Stomach (tissue), 9 donors: ENCODE data around the gene PRR5L. TPM values are rescaled to one million over a fixed set of nuclear protein-coding genes. Genes with fewer than 3 reads are reported as not detected.
A peak's percentile ranks its signal among the peaks of the same experiment; 100 is the strongest.

Source experiments
- DNase-seq, 2 donors: peaks; one replicate each; pipeline versions ENCODE4 v3.0.0 to v3.0.0-alpha.2; 2013 to 2019
- H3K27ac ChIP-seq, 5 donors: fragments of 200-600 bp in 4 of 5; sonication (generic) in 4 of 5; one replicate each; pipeline ENCODE4 v1.5.1; 2013 to 2019; ENCODE audit warnings: mild to moderate bottlenecking in 1 of 5, moderate library complexity in 1 of 5
- H3K27me3 ChIP-seq, 3 donors: fragments of 200-600 bp; sonication (generic); one replicate each; pipeline ENCODE4 v1.5.1; 2017 to 2019; ENCODE audit warnings: mixed run types in 1 of 3
- H3K36me3 ChIP-seq, 4 donors: fragments of 200-600 bp; sonication (generic); 1 replicate in 3 of 4; 2 replicates in 1 of 4; pipeline ENCODE4 v1.5.1; 2016 to 2019
- H3K4me1 ChIP-seq, 4 donors: fragments of 200-600 bp; sonication (generic); one replicate each; pipeline ENCODE4 v1.5.1; 2016 to 2019
- H3K4me3 ChIP-seq, 4 donors: fragments of 200-600 bp; sonication (generic) in 3 of 4; one replicate each; pipeline ENCODE4 v1.5.1; 2016 to 2019; ENCODE audit warnings: mild to moderate bottlenecking in 1 of 4
- H3K9me3 ChIP-seq, 4 donors: fragments of 200-600 bp; sonication (generic); one replicate each; pipeline ENCODE4 v1.5.1; 2016 to 2019
- EP300 ChIP-seq: sonication (generic); formaldehyde crosslinking; IDR thresholded peaks from one replicate; pipeline ENCODE4 v1.6.1; 2017; ENCODE audit warnings: antibody characterized with exemption
- POLR2A ChIP-seq, 4 donors: fragments of 450-650 bp; IDR thresholded peaks; one replicate each; pipeline ENCODE4 v1.6.1; 2016; ENCODE audit warnings: antibody characterized with exemption in 4 of 4, control low read depth in 2 of 4, mild to moderate bottlenecking in 1 of 4, moderate library complexity in 1 of 4
- POLR2AphosphoS5 ChIP-seq, 3 donors: sonication (generic); formaldehyde crosslinking; IDR thresholded peaks; one replicate each; pipeline ENCODE4 v1.6.1; 2016; ENCODE audit warnings: antibody characterized with exemption in 3 of 3
- WGBS, 5 donors: extraction: QIAGEN DNeasy Blood & Tissue Kit in 3 of 5; methylation state at CpG; one replicate each; pipeline versions ENCODE4 v1.1.5 to v1.1.7; 2013 to 2018; 5-methylcytosine and 5-hydroxymethylcytosine counted together
- intact Hi-C: fragments of 100-400 bp; cut with DNase I; formaldehyde crosslinking; loops from one replicate; pipeline ENCODE4 v1.15.1; 2023; ENCODE audit warnings: low total_unique reads
- polyA plus RNA-seq, 3 donors: library from polyadenylated mRNA; stranded (reverse); fragments of 200-250 nt; gene quantifications; one replicate each; pipeline ENCODE4 v1.2.3, GENCODE V29; 2013
- total RNA-seq, 5 donors: library from RNA; depleted of rRNA; stranded (reverse); fragments of >200 nt; gene quantifications; one replicate each; pipeline versions ENCODE4 v1.1.0 to v1.2.3, GENCODE V29; 2014 to 2016
- TF ChIP-seq, protein P1 (sequence below), 7 experiments: fragments of 450-650 bp in 4 of 7; fragments of 200-600 bp in 3 of 7; sonication (generic) in 3 of 7; IDR thresholded peaks; one replicate each; pipeline ENCODE4 v1.5.1; 2016 to 2019; ENCODE audit warnings: antibody characterized with exemption in 7 of 7, control low read depth in 2 of 7, mild to moderate bottlenecking in 1 of 7
- donor health status: healthy with polysubstance abuse.
- donor health status: Bipolar disorder and iron deficiency.
- donor health status: healthy.

PRR5L gene
- total and polyA plus RNA-seq, 8 donors = 1.4 to 274 (median 2.4) TPM; not detected in 1

DNA sequence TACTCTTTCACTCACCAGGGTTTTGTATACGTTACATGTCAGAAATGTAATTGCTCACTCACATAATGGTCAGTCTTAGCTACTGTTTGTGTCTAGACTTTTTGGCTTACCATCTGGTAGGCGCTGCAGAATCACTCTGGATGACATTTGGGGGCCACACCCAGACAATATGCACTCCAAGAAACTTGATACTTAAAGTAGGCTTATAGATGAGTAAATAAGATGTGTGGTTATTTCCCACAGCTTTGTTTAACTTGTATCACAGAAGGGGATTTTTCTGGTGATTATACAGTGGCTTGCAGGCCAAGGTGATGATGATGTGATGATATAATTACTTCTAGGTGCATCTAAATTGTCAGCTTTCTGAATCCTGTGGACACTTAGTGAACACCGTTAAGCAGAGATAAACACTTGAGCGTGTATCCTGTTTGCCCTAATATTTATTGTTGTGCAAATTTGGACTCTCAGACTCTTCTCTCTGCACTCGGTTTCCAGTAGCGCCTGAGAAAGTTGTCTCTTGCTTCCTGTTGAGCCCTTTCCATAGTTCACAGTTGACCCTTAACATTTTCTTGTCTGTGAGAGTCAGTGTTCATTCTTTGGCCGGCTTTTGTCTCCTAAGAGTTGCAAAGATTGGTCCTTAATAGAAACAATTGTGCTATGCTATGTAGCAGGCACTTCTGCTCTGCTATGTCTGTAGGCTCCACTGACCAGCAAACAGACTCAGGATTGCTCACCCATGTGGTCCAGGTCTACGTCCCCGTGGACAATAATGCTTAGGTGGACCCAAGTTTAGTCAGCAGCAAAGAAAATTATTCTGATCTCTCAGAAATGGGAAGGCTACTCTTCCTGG lies 89.3 kb downstream of the PRR5L start:
- peak in 1 of 2 donors; percentile 70 for DNase-seq
- H3K27ac ChIP-seq = no peak overlapping the region
- WGBS, 5 donors = 65 to 73% (median 70%) methylated on average over 9 of the region's 9 CpGs

DNA sequence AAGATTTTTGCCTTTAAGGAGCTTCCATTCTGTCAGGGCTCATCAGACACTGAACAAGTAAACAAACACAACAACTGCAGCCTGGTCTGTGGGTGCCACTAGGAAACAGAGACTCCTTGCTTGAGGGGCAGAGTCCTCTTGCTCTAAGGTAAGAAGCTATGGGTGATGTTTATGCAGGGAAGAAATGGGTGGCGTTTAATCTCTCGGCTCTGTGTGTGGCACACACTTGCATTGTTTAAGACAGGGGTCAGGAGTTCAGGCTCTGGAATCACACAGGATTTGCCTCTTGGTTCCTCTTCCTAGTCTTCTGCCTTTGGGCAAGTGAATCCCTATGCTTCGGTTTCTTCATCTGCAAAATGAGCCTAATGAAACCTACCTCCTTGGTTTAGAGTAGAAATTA lies 90.3 kb downstream of the PRR5L start:
- Histone ChIP-seq H3K9me3 (no peaks in the 10 kb centered on the region), H3K36me3 (no peaks in the 10 kb centered on the region), H3K4me3 (no peak overlapping the region), H3K27ac (no peak overlapping the region), H3K4me1 (no peaks in the 10 kb centered on the region), H3K27me3 (no peaks in the 10 kb centered on the region)
- no peak for TF ChIP-seq POLR2A (IDR thresholded peaks at IDR 0.05)
- TF ChIP-seq, protein P1, sequence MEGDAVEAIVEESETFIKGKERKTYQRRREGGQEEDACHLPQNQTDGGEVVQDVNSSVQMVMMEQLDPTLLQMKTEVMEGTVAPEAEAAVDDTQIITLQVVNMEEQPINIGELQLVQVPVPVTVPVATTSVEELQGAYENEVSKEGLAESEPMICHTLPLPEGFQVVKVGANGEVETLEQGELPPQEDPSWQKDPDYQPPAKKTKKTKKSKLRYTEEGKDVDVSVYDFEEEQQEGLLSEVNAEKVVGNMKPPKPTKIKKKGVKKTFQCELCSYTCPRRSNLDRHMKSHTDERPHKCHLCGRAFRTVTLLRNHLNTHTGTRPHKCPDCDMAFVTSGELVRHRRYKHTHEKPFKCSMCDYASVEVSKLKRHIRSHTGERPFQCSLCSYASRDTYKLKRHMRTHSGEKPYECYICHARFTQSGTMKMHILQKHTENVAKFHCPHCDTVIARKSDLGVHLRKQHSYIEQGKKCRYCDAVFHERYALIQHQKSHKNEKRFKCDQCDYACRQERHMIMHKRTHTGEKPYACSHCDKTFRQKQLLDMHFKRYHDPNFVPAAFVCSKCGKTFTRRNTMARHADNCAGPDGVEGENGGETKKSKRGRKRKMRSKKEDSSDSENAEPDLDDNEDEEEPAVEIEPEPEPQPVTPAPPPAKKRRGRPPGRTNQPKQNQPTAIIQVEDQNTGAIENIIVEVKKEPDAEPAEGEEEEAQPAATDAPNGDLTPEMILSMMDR (IDR thresholded peaks at IDR 0.05) = no peak
- TF ChIP-seq POLR2AphosphoS5 (IDR thresholded peaks at IDR 0.05) = no peak
- no peak for TF ChIP-seq EP300
- DNase-seq = no peak
- intact Hi-C loops = no loop called here
- WGBS, 5 donors = 74 to 84% (median 81%) methylated on average over 3 of the region's 3 CpGs

More for the DNA sequence above, 89.3 kb downstream of the PRR5L start:
- intact Hi-C loops = no loop called here
- Histone ChIP-seq H3K9me3 (no peaks in the 10 kb centered on the region), H3K4me3 (no peak overlapping the region), H3K36me3 (no peaks in the 10 kb centered on the region), H3K27me3 (no peaks in the 10 kb centered on the region), H3K4me1 (no peaks in the 10 kb centered on the region)
- no peak for TF ChIP-seq POLR2AphosphoS5 (IDR thresholded peaks at IDR 0.05)
- no peak for TF ChIP-seq EP300
- TF ChIP-seq POLR2A (IDR thresholded peaks at IDR 0.05) = no peak
- TF ChIP-seq, protein P1 (IDR thresholded peaks at IDR 0.05) = no peak

DNA sequence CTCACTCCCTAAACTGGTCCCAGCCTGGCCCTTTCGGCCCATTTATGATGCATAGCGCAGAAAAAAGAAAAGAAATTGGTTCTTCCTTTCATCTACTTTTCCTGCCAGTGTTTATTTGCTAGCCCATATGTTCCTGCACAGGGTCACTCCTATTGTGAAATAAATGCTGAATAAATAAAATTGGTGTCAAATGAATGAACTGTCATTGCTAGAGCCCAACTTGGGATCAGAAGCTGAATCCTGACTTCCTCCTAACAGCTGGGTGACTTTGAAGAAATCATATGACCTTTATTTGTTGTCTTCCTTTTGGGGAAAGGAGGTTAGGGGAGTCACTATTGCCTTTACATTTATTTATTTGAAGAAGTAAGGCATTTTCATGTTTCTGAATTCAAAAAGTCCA lies 92.0 kb downstream of the PRR5L start:
- Histone ChIP-seq H3K27ac (no peak overlapping the region), H3K9me3 (no peaks in the 10 kb centered on the region), H3K4me3 (no peak overlapping the region), H3K27me3 (no peaks in the 10 kb centered on the region), H3K36me3 (no peaks in the 10 kb centered on the region), H3K4me1 (no peaks in the 10 kb centered on the region)
- DNase-seq = no peak
- 89 to 100% (median 94%) methylated on average over 2 of the region's 2 CpGs for WGBS, 5 donors
- intact Hi-C loops = no loop called here
- TF ChIP-seq POLR2A (IDR thresholded peaks at IDR 0.05) (no peak), EP300 (no peak), POLR2AphosphoS5 (IDR thresholded peaks at IDR 0.05) (no peak)
- TF ChIP-seq, protein P1 (IDR thresholded peaks at IDR 0.05) = no peak

DNA sequence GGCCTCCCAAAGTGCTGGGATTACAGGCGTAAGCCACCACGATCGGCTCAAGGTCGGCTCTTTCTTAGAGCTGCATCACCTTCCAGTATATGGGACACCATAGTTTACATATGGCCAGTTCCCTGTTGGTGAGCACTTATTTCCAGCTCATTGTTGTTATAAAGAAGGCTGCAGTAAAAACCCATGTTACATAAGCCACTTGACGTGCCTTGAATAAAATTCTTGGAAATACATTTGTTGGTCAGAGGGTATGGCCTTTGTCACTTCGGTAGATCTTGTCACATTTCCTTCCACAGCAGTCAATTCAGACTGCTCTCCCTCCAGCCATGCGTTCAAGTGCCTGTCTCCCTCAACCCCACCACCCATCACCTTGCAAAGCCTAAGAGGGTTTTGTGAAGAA lies 92.9 kb downstream of the PRR5L start:
- intact Hi-C loops = no loop called here
- no peak for DNase-seq
- 87 to 91% (median 89%) methylated on average over 7 of the region's 7 CpGs for WGBS, 5 donors

More for the DNA sequence above, 92.9 kb downstream of the PRR5L start:
- Histone ChIP-seq H3K9me3 (no peaks in the 10 kb centered on the region), H3K4me1 (no peaks in the 10 kb centered on the region), H3K4me3 (no peak overlapping the region), H3K27me3 (no peaks in the 10 kb centered on the region), H3K36me3 (peaks cover 0 to under 1% (median 0%) of the 10 kb centered on the region in 4 donors), H3K27ac (no peak overlapping the region)
- TF ChIP-seq, protein P1 (IDR thresholded peaks at IDR 0.05) = no peak
- TF ChIP-seq POLR2AphosphoS5 (IDR thresholded peaks at IDR 0.05) (no peak), EP300 (no peak), POLR2A (IDR thresholded peaks at IDR 0.05) (no peak)
